Stomach (tissue), 4 donors: ENCODE measurements around the gene PPP4C.

ENCODE experiments used
- CTCF ChIP-seq, 7 experiments: fragments of 450-650 bp in 4 of 7; fragments of 200-600 bp in 3 of 7; sonication (generic) in 3 of 7; IDR thresholded peaks; one replicate each; pipeline ENCODE4 v1.5.1; 2016 to 2019; ENCODE audit warnings: antibody characterized with exemption in 7 of 7, control low read depth in 2 of 7, mild to moderate bottlenecking in 1 of 7
- EP300 ChIP-seq: sonication (generic); formaldehyde crosslinking; IDR thresholded peaks from one replicate; pipeline ENCODE4 v1.6.1; 2017; ENCODE audit warnings: antibody characterized with exemption
- POLR2A ChIP-seq, 4 donors: fragments of 450-650 bp; IDR thresholded peaks; one replicate each; pipeline ENCODE4 v1.6.1; 2016; ENCODE audit warnings: antibody characterized with exemption in 4 of 4, control low read depth in 2 of 4, mild to moderate bottlenecking in 1 of 4, moderate library complexity in 1 of 4

- TF ChIP-seq CTCF (IDR thresholded peaks at IDR 0.05) (no peak), POLR2A (IDR thresholded peaks at IDR 0.05) (no peak), EP300 (no peak)
These were observed 48.0 kb upstream of the PPP4C start for GRCh38 chr16:30027588-30028437.
